GM12872 (cell line): ENCODE results near the gene GIGYF2.

ENCODE experiments used
- TF ChIP-seq, protein P1 (sequence below): IDR thresholded peaks from 3 replicates; pipeline ENCODE4 v1.5.1; 2011; ENCODE audit warnings: low read depth, mild to moderate bottlenecking, low read length, moderate library complexity; ENCODE audit not compliant: insufficient read depth

Gene GIGYF2

DNA sequence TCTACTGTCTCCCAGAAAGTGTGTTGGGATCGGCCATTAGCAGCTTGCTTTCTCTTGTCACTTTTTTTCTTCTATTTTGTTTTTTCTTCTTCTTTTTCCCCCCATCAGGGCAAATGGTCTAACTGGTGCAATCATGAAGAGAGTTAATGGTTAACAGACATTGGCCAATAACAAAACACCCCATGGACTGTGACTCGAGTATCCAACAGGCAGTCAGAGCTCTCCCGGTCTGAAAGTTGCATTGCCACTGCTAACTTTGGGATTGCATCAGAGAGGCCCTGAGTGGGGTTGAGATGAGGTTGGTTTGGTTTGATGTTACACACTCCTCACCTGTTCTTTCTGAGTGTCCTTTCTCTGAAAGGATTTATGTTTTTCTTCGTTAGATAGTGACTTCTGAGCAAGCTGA is 160.0 kb downstream of the GIGYF2 start:
- TF ChIP-seq, protein P1, sequence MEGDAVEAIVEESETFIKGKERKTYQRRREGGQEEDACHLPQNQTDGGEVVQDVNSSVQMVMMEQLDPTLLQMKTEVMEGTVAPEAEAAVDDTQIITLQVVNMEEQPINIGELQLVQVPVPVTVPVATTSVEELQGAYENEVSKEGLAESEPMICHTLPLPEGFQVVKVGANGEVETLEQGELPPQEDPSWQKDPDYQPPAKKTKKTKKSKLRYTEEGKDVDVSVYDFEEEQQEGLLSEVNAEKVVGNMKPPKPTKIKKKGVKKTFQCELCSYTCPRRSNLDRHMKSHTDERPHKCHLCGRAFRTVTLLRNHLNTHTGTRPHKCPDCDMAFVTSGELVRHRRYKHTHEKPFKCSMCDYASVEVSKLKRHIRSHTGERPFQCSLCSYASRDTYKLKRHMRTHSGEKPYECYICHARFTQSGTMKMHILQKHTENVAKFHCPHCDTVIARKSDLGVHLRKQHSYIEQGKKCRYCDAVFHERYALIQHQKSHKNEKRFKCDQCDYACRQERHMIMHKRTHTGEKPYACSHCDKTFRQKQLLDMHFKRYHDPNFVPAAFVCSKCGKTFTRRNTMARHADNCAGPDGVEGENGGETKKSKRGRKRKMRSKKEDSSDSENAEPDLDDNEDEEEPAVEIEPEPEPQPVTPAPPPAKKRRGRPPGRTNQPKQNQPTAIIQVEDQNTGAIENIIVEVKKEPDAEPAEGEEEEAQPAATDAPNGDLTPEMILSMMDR = no peak

DNA sequence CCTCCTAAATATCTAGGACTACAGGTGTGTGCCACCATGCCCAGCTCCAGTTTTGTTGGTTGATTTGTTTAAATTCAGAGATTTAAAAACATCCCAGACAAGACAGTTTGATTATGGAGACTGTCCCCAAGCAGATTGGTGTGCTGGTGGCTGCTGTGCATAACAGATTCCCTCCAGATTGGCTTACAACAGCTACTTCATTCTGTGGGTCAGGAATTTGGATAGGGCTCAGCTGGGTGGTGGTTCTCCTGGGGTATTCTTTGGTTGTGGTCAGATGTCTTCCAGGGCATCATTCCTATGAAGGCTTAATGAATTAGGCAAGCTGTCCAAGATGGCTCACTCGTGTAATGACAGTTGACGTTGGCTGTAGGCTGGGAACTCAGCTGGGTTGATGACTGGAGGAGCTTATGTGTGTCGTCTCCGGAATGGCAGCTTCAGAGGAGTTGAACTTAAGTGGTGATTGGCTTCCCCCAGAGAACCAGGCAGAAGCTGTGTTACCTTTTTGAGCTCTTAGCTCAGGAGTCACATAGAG is 162.3 kb downstream of the GIGYF2 start:
- TF ChIP-seq, protein P1 = no peak

DNA sequence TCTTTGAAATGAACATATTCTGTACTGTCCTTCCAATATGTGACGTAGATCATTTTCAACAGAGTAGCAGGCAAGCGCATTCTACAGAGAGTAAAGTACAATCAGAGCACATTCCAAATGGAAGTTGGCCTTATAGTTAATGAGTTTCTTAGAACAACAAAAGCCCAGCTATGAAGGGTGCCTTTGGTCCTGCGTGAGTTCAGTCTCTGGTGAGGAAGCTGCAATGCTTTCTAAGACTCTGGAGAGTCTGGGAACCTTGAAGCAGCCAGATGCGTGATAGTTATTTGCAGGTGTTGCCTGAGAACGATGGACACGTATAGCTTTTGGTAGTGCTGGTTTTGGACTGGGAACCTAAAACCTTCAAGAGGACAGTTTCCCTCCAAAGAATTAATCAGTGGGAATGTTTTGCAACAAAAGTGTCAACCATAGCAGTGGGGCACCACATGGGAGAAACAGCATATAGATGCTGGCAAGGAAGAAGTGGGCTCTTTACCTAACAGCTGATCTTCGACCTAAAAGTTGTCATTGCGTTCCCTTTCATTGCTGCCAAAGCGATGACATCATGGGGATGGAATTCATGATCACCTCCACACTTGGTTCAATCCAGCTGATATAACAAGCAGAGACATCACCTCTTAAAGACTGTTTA is 163.6 kb downstream of the GIGYF2 start:
- TF ChIP-seq, protein P1 = no peak

DNA sequence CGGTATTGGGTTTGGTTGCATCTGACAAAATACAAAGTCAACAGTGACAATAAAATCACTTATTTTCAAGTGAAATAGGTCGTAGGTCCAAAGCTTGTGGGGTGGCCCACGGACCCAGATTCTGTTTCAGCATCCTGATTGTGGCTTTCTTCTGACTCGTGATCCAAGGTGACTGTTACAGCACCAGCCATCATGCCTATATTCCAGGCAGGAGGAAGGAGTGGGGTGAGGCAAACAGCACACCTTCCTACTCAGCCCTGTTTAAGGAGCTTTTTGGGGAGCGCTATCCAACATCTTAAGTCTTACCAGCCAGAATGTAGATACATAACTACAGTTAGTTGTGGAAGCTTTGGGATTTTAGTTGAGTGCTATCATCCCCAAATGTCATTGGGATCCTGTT is 164.2 kb downstream of the GIGYF2 start:
- TF ChIP-seq, protein P1 = no peak

DNA sequence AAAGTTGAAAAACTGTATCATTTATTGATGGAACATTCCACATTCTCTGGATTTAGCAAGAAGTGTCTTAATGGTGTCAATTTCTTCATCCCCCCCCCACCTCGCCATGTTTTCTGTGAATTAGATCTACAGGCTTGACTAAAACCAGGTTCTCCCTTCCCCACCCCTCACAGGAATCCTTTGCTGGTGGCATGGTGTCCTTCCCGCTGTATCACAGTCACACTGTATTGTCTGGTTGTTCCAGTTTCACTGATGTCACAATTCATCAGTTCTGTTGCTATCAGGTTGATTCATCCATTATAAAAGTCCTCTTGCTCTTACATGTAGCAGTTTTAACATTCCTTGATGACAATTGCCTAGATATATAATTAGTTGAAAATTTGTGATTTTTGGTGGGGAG is 166.9 kb downstream of the GIGYF2 start:
- TF ChIP-seq, protein P1 = no peak

DNA sequence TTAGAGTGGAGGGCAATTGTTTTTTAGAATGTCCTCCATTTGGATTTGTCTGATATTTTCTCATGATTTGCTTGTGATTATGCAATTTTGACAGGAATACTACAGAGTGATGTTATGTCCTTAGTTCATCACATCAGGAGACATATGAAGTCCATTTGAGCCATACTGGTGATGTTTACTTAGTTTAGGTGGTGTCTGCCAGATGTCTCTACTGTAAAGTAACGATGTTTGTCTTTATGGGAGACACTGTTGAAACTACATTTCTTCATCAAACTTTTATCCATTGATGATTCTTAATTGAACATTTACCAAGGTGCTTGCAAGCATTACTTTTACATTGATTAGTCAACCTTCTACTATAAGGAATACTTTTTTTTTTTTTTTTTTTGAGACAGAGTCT is 168.0 kb downstream of the GIGYF2 start:
- TF ChIP-seq, protein P1 = no peak

DNA sequence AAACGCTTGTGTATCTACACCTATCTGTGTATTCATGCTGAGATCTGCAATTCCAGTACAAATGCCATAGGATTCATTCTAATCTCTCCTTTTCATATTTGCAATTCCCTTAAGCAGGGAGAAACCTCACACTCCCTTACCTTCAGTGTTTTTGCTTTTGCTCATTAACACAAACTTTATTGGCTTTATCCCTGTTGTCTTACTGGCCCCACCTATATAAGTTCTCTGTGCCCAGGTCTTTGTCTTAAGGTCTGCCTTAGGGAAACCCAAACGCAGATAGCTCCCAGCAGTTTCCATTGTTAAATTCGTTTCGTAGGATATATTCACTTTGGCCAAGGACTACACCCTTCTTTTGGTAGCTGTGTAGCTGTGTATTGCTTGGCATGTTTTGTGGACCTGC is 169.0 kb downstream of the GIGYF2 start:
- TF ChIP-seq, protein P1 = no peak
